ENCODE results near the gene HES2.

GRCh38 chr1:6421266-6421665 lies 1.5 kb upstream of the HES2 start:
- TF ChIP-seq SP1 (CRISPR knock-in tag; IDR thresholded peaks at IDR 0.05): no peak
- no peak for TF ChIP-seq ZFX (CRISPR knock-in tag; IDR thresholded peaks at IDR 0.05)
- TF ChIP-seq ZNF586 (CRISPR knock-in tag; conservative IDR thresholded peaks at IDR 0.05): no peak

Measured in K562 (cell line).